Measurements from ENCODE around the gene RHOBTB3. TPM values are rescaled to one million over a fixed set of nuclear protein-coding genes. Genes with fewer than 3 reads are reported as not detected.
A peak's percentile ranks its signal among the peaks of the same experiment; 100 is the strongest.

RHOBTB3 gene
- polyA plus RNA-seq, 2 of the 4 experiments (the other 2 are of a cell fraction), result 9.1 to 28.6 TPM

- WGBS (ENCODE audit: missing lambda C conversion rate), result 88% methylated on average over 2 of the region's 2 CpGs
- no peak for DNase-seq (ENCODE audit: low read depth in 1 of 2, low spot score in 1 of 2)
- no peak for ATAC-seq
- Histone ChIP-seq H3K4me1 (peaks cover 26% of the 10 kb centered on the region), H3K9me3 (no peaks in the 10 kb centered on the region), H3K27ac (no peak overlapping the region), H3K4me2 (no peak overlapping the region), H3K4me3 (no peak overlapping the region)
- ChIA-PET POLR2A (no interaction called here), CTCF (no interaction called here)
- no peak for FAIRE-seq
- no peak for TF ChIP-seq BHLHE40 (IDR thresholded peaks at IDR 0.05; ENCODE audit: low read depth, low read length)
- no peak for TF ChIP-seq CHD2 (IDR thresholded peaks at IDR 0.05; ENCODE audit: low read length, partially characterized antibody)
- no peak for TF ChIP-seq MAX (IDR thresholded peaks at IDR 0.05)
Measured at GRCh38 chr5:95830226-95830625, 99.1 kb downstream of the RHOBTB3 start.

- peak overlapping the region; percentile 59 to 97; a peak in 5 of 6 replicates for H3K27ac ChIP-seq
- H3K4me3 ChIP-seq, result no peak overlapping the region
- H3K9me3 ChIP-seq, result no peaks in the 10 kb centered on the region
- no peak for TF ChIP-seq TP53 (CRISPR knock-in tag; IDR thresholded peaks at IDR 0.05)
- TF ChIP-seq KDM1A (IDR thresholded peaks at IDR 0.05; ENCODE audit: low read depth), result no peak
- no peak for TF ChIP-seq HDAC2 (IDR thresholded peaks at IDR 0.05)
- TF ChIP-seq MAX (IDR thresholded peaks at IDR 0.05), result no peak
- no peak for TF ChIP-seq NPAS2 (CRISPR knock-in tag; IDR thresholded peaks at IDR 0.05; ENCODE audit: borderline replicate concordance)
- no peak for TF ChIP-seq HEYL (CRISPR knock-in tag; IDR thresholded peaks at IDR 0.05)
- TF ChIP-seq E2F6 (IDR thresholded peaks at IDR 0.05; ENCODE audit: borderline replicate concordance, low read depth), result no peak
- TF ChIP-seq NFE2L2 (conservative IDR thresholded peaks at IDR 0.05; ENCODE audit: low read length), result no peak
- no peak for TF ChIP-seq CTCF (IDR thresholded peaks at IDR 0.05)
- no peak for TF ChIP-seq JUN (IDR thresholded peaks at IDR 0.05)
- no peak for TF ChIP-seq GATA3 (IDR thresholded peaks at IDR 0.05; ENCODE audit: borderline replicate concordance)
- no peak for TF ChIP-seq ELK1 (IDR thresholded peaks at IDR 0.05; ENCODE audit: low read depth, low read length)
- TF ChIP-seq CHD4 (IDR thresholded peaks at IDR 0.05; ENCODE audit: borderline replicate concordance), result no peak
- TF ChIP-seq SMC3 (IDR thresholded peaks at IDR 0.05), result no peak
- TF ChIP-seq HOXA7 (CRISPR knock-in tag; IDR thresholded peaks at IDR 0.05), result no peak
- TF ChIP-seq PBX3 (IDR thresholded peaks at IDR 0.05), result no peak
- H3K4me1 ChIP-seq, result peaks cover 35% of the 10 kb centered on the region
- FAIRE-seq (no peak), DNase-seq (ENCODE audit: low read depth in 1 of 2, low spot score in 1 of 2) (no peak), ATAC-seq (no peak)
- peak overlapping the region; percentile 2; the same call in 1 of the 3 replicates for H3K4me2 ChIP-seq
- POLR2A ChIA-PET, result interaction anchor here (1.0 kb wide), 1 partner anchor 10 kb away, joined by 3 read pairs; the partner anchor contains the start of gene GLRX
- CTCF ChIA-PET, result interaction anchor here (1.0 to 2.1 kb wide), 5 partner anchors 9 to 51 kb away, joined by 3 to 15 read pairs (median 5); no protein-coding TSS in a partner anchor
Measured at GRCh38 chr5:95832664-95833063, 101.5 kb downstream of the RHOBTB3 start.

Measured in A549 (cell line).